H9 (cell line): Measurements from ENCODE around the gene SLC46A2. TPM values are rescaled to one million over a fixed set of nuclear protein-coding genes. Genes with fewer than 3 reads are reported as not detected.
A peak's percentile ranks its signal among the peaks of the same experiment; 100 is the strongest.

Source experiments
- DNase-seq: peaks from one replicate; pipeline ENCODE4 v3.0.0-alpha.2; 2017
- H2AFZ ChIP-seq: one replicate; pipeline ENCODE4 v1.6.1; 2013; ENCODE audit warnings: mild to moderate bottlenecking, low read length, control low read depth, moderate library complexity
- H2AK5ac ChIP-seq: 2 replicates; pipeline ENCODE4 v1.6.1; 2013; ENCODE audit warnings: low read length, control low read depth, mixed read lengths; ENCODE audit not compliant: insufficient read length
- H2BK120ac ChIP-seq: one replicate; pipeline ENCODE4 v1.6.1; 2013; ENCODE audit warnings: low read depth, mild to moderate bottlenecking, low read length, control low read depth, inconsistent platforms; ENCODE audit not compliant: poor library complexity, severe bottlenecking
- H2BK12ac ChIP-seq: 2 replicates; pipeline ENCODE4 v1.6.1; 2013; ENCODE audit warnings: low read length, control low read depth, mixed read lengths, low read depth; ENCODE audit not compliant: insufficient read length
- H2BK15ac ChIP-seq: 2 replicates; pipeline ENCODE4 v1.6.1; 2013; ENCODE audit warnings: low read depth, low read length, control low read depth
- H2BK20ac ChIP-seq: one replicate; pipeline ENCODE4 v1.6.1; 2013; ENCODE audit warnings: low read depth, mild to moderate bottlenecking, low read length, control low read depth, inconsistent platforms; ENCODE audit not compliant: poor library complexity, severe bottlenecking
- H2BK5ac ChIP-seq: 2 replicates; pipeline ENCODE4 v1.6.1; 2013; ENCODE audit warnings: low read length, control low read depth, mixed read lengths; ENCODE audit not compliant: insufficient read length
- H3K14ac ChIP-seq: 2 replicates; pipeline ENCODE4 v1.6.1; 2013; ENCODE audit warnings: low read length, control low read depth; ENCODE audit not compliant: insufficient read depth
- H3K18ac ChIP-seq: 2 replicates; pipeline ENCODE4 v1.6.1; 2013; ENCODE audit warnings: low read depth, mild to moderate bottlenecking, mixed read lengths, low read length, control low read depth; ENCODE audit not compliant: insufficient read length
- H3K23ac ChIP-seq: 2 replicates; pipeline ENCODE4 v1.6.1; 2013; ENCODE audit warnings: low read length, control low read depth, mixed read lengths, low read depth; ENCODE audit not compliant: insufficient read length
- H3K23me2 ChIP-seq: 2 replicates; pipeline ENCODE4 v1.6.1; 2013; ENCODE audit warnings: low read depth, mild to moderate bottlenecking, mixed read lengths, low read length, control low read depth; ENCODE audit not compliant: insufficient read length, poor library complexity, severe bottlenecking
- H3K27ac ChIP-seq: 2 replicates; pipeline ENCODE4 v1.5.1; 2013; ENCODE audit warnings: low read length, control low read depth, mixed read lengths, low read depth; ENCODE audit not compliant: insufficient read length
- H3K27me3 ChIP-seq: 2 replicates; pipeline ENCODE4 v1.6.1; 2013; ENCODE audit warnings: low read length, control low read depth, inconsistent platforms; ENCODE audit not compliant: insufficient read depth
- H3K4ac ChIP-seq: 2 replicates; pipeline ENCODE4 v1.6.1; 2013; ENCODE audit warnings: low read depth, mild to moderate bottlenecking, control low read depth, inconsistent platforms, low read length, moderate library complexity
- H3K4me1 ChIP-seq: 2 replicates; pipeline ENCODE4 v1.6.1; 2013; ENCODE audit warnings: low read length, control low read depth, inconsistent platforms; ENCODE audit not compliant: insufficient read depth
- H3K4me2 ChIP-seq: 2 replicates; pipeline ENCODE4 v1.6.1; 2013; ENCODE audit warnings: low read length, control low read depth, mixed read lengths; ENCODE audit not compliant: insufficient read length, insufficient read depth
- H3K56ac ChIP-seq: 2 replicates; pipeline ENCODE4 v1.6.1; 2013; ENCODE audit warnings: low read depth, mild to moderate bottlenecking, mixed read lengths, low read length, control low read depth; ENCODE audit not compliant: insufficient read length
- H3K79me1 ChIP-seq: 2 replicates; pipeline ENCODE4 v1.6.1; 2013; ENCODE audit warnings: low read depth, mild to moderate bottlenecking, moderate library complexity, low read length, control low read depth, inconsistent platforms; ENCODE audit not compliant: insufficient read depth, poor library complexity, severe bottlenecking
- H3K79me2 ChIP-seq: 2 replicates; pipeline ENCODE4 v1.6.1; 2013; ENCODE audit warnings: low read length, control low read depth, inconsistent platforms; ENCODE audit not compliant: insufficient read depth
- H3K9ac ChIP-seq: 2 replicates; pipeline ENCODE4 v1.6.1; 2013; ENCODE audit warnings: low read length, control low read depth, mixed read lengths; ENCODE audit not compliant: insufficient read length; ENCODE audit errors: extremely low read depth
- H3K9me3 ChIP-seq: one replicate; pipeline ENCODE4 v1.6.1; 2013; ENCODE audit warnings: low read depth, low read length, inconsistent platforms; ENCODE audit not compliant: control insufficient read depth
- H3T11ph ChIP-seq: one replicate; pipeline ENCODE4 v1.6.1; 2013; ENCODE audit warnings: mild to moderate bottlenecking, low read length, control low read depth, inconsistent platforms
- H4K20me1 ChIP-seq: one replicate; pipeline ENCODE4 v1.6.1; 2013; ENCODE audit not compliant: control insufficient read depth, insufficient read length, insufficient read depth
- H4K5ac ChIP-seq: 2 replicates; pipeline ENCODE4 v1.6.1; 2013; ENCODE audit warnings: low read depth, mild to moderate bottlenecking, mixed read lengths, low read length, control low read depth; ENCODE audit not compliant: insufficient read length
- H4K8ac ChIP-seq: replicated peaks from 2 replicates; pipeline ENCODE4 v1.6.1; 2013; ENCODE audit warnings: low read length, control low read depth, mixed read lengths, low read depth; ENCODE audit not compliant: insufficient read length
- H4K91ac ChIP-seq: 2 replicates; pipeline ENCODE4 v1.6.1; 2013; ENCODE audit warnings: low read depth, mild to moderate bottlenecking, moderate library complexity, mixed read lengths, low read length, control low read depth; ENCODE audit not compliant: insufficient read length
- H3K27ac Mint-ChIP-seq, 3 experiments: 2 replicates in 2 of 3; 3 replicates in 1 of 3; pipeline ENCODE4 v1.8.0; 2020 to 2021; ENCODE audit warnings: mixed read lengths in 3 of 3, mild to moderate bottlenecking in 1 of 3, moderate library complexity in 1 of 3
- H3K27me3 Mint-ChIP-seq: 2 replicates; pipeline ENCODE4 v1.8.0; 2021; ENCODE audit warnings: low read depth, mild to moderate bottlenecking, moderate library complexity, mixed read lengths
- H3K36me3 Mint-ChIP-seq, 3 experiments: 2 replicates in 2 of 3; 3 replicates in 1 of 3; pipeline ENCODE4 v1.8.0; 2020 to 2021; ENCODE audit warnings: low read depth in 3 of 3, mixed read lengths in 3 of 3; ENCODE audit not compliant: insufficient read depth in 1 of 3
- H3K4me1 Mint-ChIP-seq, 2 experiments: 2 replicates each; pipeline ENCODE4 v1.8.0; 2020; ENCODE audit warnings: mixed read lengths in 2 of 2
- H3K4me3 Mint-ChIP-seq, 2 experiments: 2 replicates in 1 of 2; 3 replicates in 1 of 2; pipeline ENCODE4 v1.8.0; 2020 to 2021; ENCODE audit warnings: mild to moderate bottlenecking in 2 of 2, mixed read lengths in 2 of 2, moderate library complexity in 1 of 2
- H3K9me3 Mint-ChIP-seq, 2 experiments: 2 replicates in 1 of 2; 3 replicates in 1 of 2; pipeline ENCODE4 v1.8.0; 2020; ENCODE audit warnings: mild to moderate bottlenecking in 2 of 2, mixed read lengths in 2 of 2, moderate library complexity in 1 of 2
- CTCF ChIP-seq: fragments of 200-600 bp; sonication (generic); conservative IDR thresholded peaks from 3 replicates; pipeline ENCODE4 v1.8.0; 2021; ENCODE audit warnings: antibody characterized with exemption, mild to moderate bottlenecking
- whole genome bisulfite sequencing: extraction: QIAGEN DNeasy Blood & Tissue Kit; methylation state at CpG from one replicate; pipeline ENCODE4 v1.1.7; 2013; ENCODE audit warnings: missing lambda C conversion rate, low lambda C conversion rate, mixed read lengths; ENCODE audit not compliant: insufficient read length; ENCODE audit errors: extremely low coverage; 5-methylcytosine and 5-hydroxymethylcytosine counted together
- total RNA-seq: library from RNA; stranded (reverse); gene quantifications from 2 replicates; pipeline ENCODE4 v1.2.1, GENCODE V29; 2021

SLC46A2 gene
- total RNA-seq, 1 experiment from 2014 or later, result not detected

GRCh38 chr9:112921549-112921948 lies 30.9 kb upstream of the SLC46A2 start:
- H4K91ac ChIP-seq, result no peak overlapping the region
- H3K18ac ChIP-seq, result no peak overlapping the region
- H2BK20ac ChIP-seq, result no peak overlapping the region
- no peak overlapping the region for H4K5ac ChIP-seq
- no peak overlapping the region for H3K27ac ChIP-seq
- peak; percentile 72 for TF ChIP-seq CTCF
- no peak overlapping the region for H2BK5ac ChIP-seq
- no peak overlapping the region for H2AK5ac ChIP-seq
- no peak overlapping the region for H4K8ac ChIP-seq
- no peaks in the 10 kb centered on the region for H3K79me1 ChIP-seq
- H3T11ph ChIP-seq, result no peak overlapping the region
- H3K23ac ChIP-seq, result no peak overlapping the region
- no peaks in the 10 kb centered on the region for H3K9me3 ChIP-seq
- peak; percentile 37 for DNase-seq
- H3K56ac ChIP-seq, result no peak overlapping the region
- no peak overlapping the region for H3K9ac ChIP-seq
- H3K4me3 Mint-ChIP-seq, result no peak overlapping the region
- no peak overlapping the region for H3K4ac ChIP-seq
- H2AFZ ChIP-seq, result no peak overlapping the region
- peaks cover 3% of the 10 kb centered on the region in 2 experiments for H3K4me1 Mint-ChIP-seq
- no peaks in the 10 kb centered on the region for H4K20me1 ChIP-seq
- H3K9me3 Mint-ChIP-seq, result no peaks in the 10 kb centered on the region; a peak in 2 of 5 replicates
- H2BK120ac ChIP-seq, result no peak overlapping the region
- no peak overlapping the region for H2BK15ac ChIP-seq
- no peaks in the 10 kb centered on the region for H3K4me1 ChIP-seq
- no peaks in the 10 kb centered on the region for H3K79me2 ChIP-seq
- H3K27me3 ChIP-seq, result no peaks in the 10 kb centered on the region
- no CpG with 5 or more reads among the region's 3 CpGs for WGBS
- H3K23me2 ChIP-seq, result no peaks in the 10 kb centered on the region
- H3K4me2 ChIP-seq, result no peak overlapping the region
- no peak overlapping the region for H3K14ac ChIP-seq
- H3K27ac Mint-ChIP-seq, result no peak overlapping the region
- H3K36me3 Mint-ChIP-seq, result no peaks in the 10 kb centered on the region
- no peak overlapping the region for H2BK12ac ChIP-seq
- peaks cover 47% of the 10 kb centered on the region for H3K27me3 Mint-ChIP-seq
